ENCODE results near the gene CAMKV. TPM values are rescaled to one million over a fixed set of nuclear protein-coding genes. Genes with fewer than 3 reads are reported as not detected.

Gene CAMKV
- total RNA-seq, 1 experiment from 2014 or later: 58.2 TPM

- no peak for TF ChIP-seq AFF4 (CRISPR knock-in tag; IDR thresholded peaks at IDR 0.05; ENCODE audit: borderline replicate concordance)
- TF ChIP-seq PRDM15 (CRISPR knock-in tag; IDR thresholded peaks at IDR 0.05): no peak
- TF ChIP-seq ZNF671 (CRISPR knock-in tag; IDR thresholded peaks at IDR 0.05): no peak
- TF ChIP-seq ARID4B (CRISPR knock-in tag; IDR thresholded peaks at IDR 0.05; ENCODE audit: borderline replicate concordance): no peak
- no peak for TF ChIP-seq ZMAT4 (CRISPR knock-in tag; IDR thresholded peaks at IDR 0.05)
- TF ChIP-seq ZNF232 (CRISPR knock-in tag; IDR thresholded peaks at IDR 0.05): no peak
- TF ChIP-seq ZNF416 (CRISPR knock-in tag; IDR thresholded peaks at IDR 0.05): no peak
Measured at GRCh38 chr3:49871531-49872153, 1.9 kb upstream of the CAMKV start (continued).

GRCh38 chr3:49868862-49869466 lies 742 bp downstream of the CAMKV start:
- peak; percentile 35 for ATAC-seq
- TF ChIP-seq E2F4 (CRISPR knock-in tag; IDR thresholded peaks at IDR 0.05; ENCODE audit: borderline replicate concordance, low read depth) (no peak), JAZF1 (CRISPR knock-in tag; IDR thresholded peaks at IDR 0.05) (no peak), FOXJ3 (CRISPR knock-in tag; IDR thresholded peaks at IDR 0.05; ENCODE audit: borderline replicate concordance) (no peak), SP1 (CRISPR knock-in tag; conservative IDR thresholded peaks at IDR 0.05) (0 out of 2 replicates have a peak, but pooled peaks have one; percentile 25), CTCF (IDR thresholded peaks at IDR 0.05) (no peak), USF1 (CRISPR knock-in tag; IDR thresholded peaks at IDR 0.05) (peak; percentile 49; the same call in 1 of the 2 replicates), FOXK1 (CRISPR knock-in tag; IDR thresholded peaks at IDR 0.05) (0 out of 2 replicates have a peak, but pooled peaks have one; percentile 54), SMAD4 (CRISPR knock-in tag; IDR thresholded peaks at IDR 0.05) (no peak), MYBL2 (CRISPR knock-in tag; IDR thresholded peaks at IDR 0.05) (0 out of 2 replicates have a peak, but pooled peaks have one; percentile 27), TCF7 (CRISPR knock-in tag; IDR thresholded peaks at IDR 0.05; ENCODE audit: low read depth) (no peak), TEAD1 (CRISPR knock-in tag; IDR thresholded peaks at IDR 0.05) (0 out of 2 replicates have a peak, but pooled peaks have one; percentile 24)

More at GRCh38 chr3:49868862-49869466, 742 bp downstream of the CAMKV start:
- no peak overlapping the region for H3K27ac Mint-ChIP-seq
- peaks cover 4% of the 10 kb centered on the region for H3K27me3 Mint-ChIP-seq (ENCODE audit: low read depth)
- DNase-seq (ENCODE audit: low spot score): peak; percentile 66
- CTCF ChIA-PET: interaction anchor here (0.8 to 6.0 kb wide), 14 partner anchors 9 to 168 kb away, joined by 3 to 37 read pairs (median 6); partner anchors contain the start of genes INKA1 and MON1A
- H3K9me3 Mint-ChIP-seq: no peaks in the 10 kb centered on the region
- peak overlapping the region; percentile 65 for H3K4me3 Mint-ChIP-seq
- POLR2A ChIA-PET: interaction anchor here (0.8 to 1.8 kb wide), 4 partner anchors 9 to 66 kb away, joined by 3 to 10 read pairs (median 4); partner anchors contain the start of genes INKA1 and MON1A
- no peaks in the 10 kb centered on the region for H3K36me3 Mint-ChIP-seq
- peaks cover 42% of the 10 kb centered on the region for H3K4me1 Mint-ChIP-seq
